Gastrocnemius medialis (tissue), 4 donors: ENCODE measurements around the gene CD244. TPM values are rescaled to one million over a fixed set of nuclear protein-coding genes. Genes with fewer than 3 reads are reported as not detected.
A peak's percentile ranks its signal among the peaks of the same experiment; 100 is the strongest.

ENCODE experiments used
- ATAC-seq, 2 donors: fragments of 150-250 bp; one replicate each; pipeline ENCODE4 v1.9.1; 2016
- DNase-seq, 2 donors: peaks; one replicate each; pipeline ENCODE4 v3.0.0-alpha.2; 2019
- H3K27ac ChIP-seq, 4 donors: fragments of 200-600 bp; sonication (generic); 1 replicate in 1 of 4; 2 replicates in 3 of 4; pipeline ENCODE4 v1.5.1; 2016 to 2018; ENCODE audit warnings: mild to moderate bottlenecking in 2 of 4, moderate library complexity in 1 of 4
- H3K27me3 ChIP-seq, 3 donors: fragments of 200-600 bp; sonication (generic) in 2 of 3; 1 replicate in 1 of 3; 2 replicates in 2 of 3; pipeline versions ENCODE4 v1.5.1 to v1.6.0; 2016 to 2019; ENCODE audit warnings: mild to moderate bottlenecking in 1 of 3, moderate library complexity in 1 of 3
- H3K36me3 ChIP-seq, 2 donors: fragments of 200-600 bp; sonication (generic) in 1 of 2; one replicate each; pipeline ENCODE4 v1.5.1; 2017 to 2018
- H3K4me1 ChIP-seq, 2 donors: fragments of 200-600 bp; sonication (generic) in 1 of 2; one replicate each; pipeline ENCODE4 v1.5.1; 2016 to 2017; ENCODE audit warnings: mild to moderate bottlenecking in 2 of 2
- H3K4me3 ChIP-seq, 4 donors: fragments of 200-600 bp; sonication (generic) in 3 of 4; 1 replicate in 1 of 4; 2 replicates in 3 of 4; pipeline ENCODE4 v1.5.1; 2016 to 2019; ENCODE audit warnings: mild to moderate bottlenecking in 2 of 4
- H3K9me3 ChIP-seq, 3 donors: fragments of 200-600 bp; sonication (generic) in 2 of 3; 1 replicate in 1 of 3; 2 replicates in 2 of 3; pipeline ENCODE4 v1.5.1; 2016 to 2019
- CTCF ChIP-seq, 5 experiments: fragments of 450-650 bp in 3 of 5; fragments of 200-600 bp in 2 of 5; sonication (generic) in 2 of 5; IDR thresholded peaks in 4 of 5; conservative IDR thresholded peaks in 1 of 5; 1 replicate in 4 of 5; 2 replicates in 1 of 5; pipeline ENCODE4 v1.5.1; 2016 to 2019; ENCODE audit warnings: antibody characterized with exemption in 5 of 5, mild to moderate bottlenecking in 3 of 5, moderate library complexity in 3 of 5
- POLR2A ChIP-seq, 2 donors: fragments of 450-650 bp; IDR thresholded peaks; one replicate each; pipeline ENCODE4 v1.6.1; 2017; ENCODE audit warnings: antibody characterized with exemption in 2 of 2, mild to moderate bottlenecking in 2 of 2, moderate library complexity in 2 of 2
- in situ Hi-C, 4 donors: fragments of 200-750 bp; cut with MboI; loops; one replicate each; pipeline versions ENCODE4 v1.15.0 to v1.8.0; 2017; ENCODE audit warnings: low sequenced_read_pairs in 4 of 4
- intact Hi-C: fragments of 100-400 bp; cut with DNase I; formaldehyde crosslinking; loops from one replicate; pipeline ENCODE4 v1.15.1; 2023; ENCODE audit warnings: low total_unique reads
- total RNA-seq, 4 donors: library from RNA; depleted of rRNA; stranded (reverse); fragments of >200 nt; gene quantifications; one replicate each; pipeline versions ENCODE4 v1.1.0 to v1.2.3, GENCODE V29; 2016

The CD244 gene
- total RNA-seq, 4 donors from 2014 or later, result not detected

DNA sequence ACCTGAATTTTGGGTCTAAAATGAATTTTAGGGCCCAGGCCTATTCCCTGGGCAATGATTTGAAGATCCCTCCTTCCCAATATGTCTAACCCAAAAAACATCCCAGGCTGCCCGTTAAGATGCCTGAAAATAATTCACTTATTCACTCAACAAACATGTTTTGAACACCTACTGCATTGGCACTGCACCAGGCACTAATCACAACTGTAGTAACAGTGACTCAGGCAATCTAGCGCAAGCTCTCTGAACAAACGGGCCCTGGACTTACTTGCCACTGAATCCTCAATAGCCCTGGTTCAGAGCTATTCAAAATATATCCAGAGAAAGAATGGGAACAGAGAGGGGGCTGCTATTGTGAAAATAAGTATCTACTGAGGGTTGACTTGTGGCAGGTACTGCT lies 4.2 kb downstream of the CD244 start:
- H3K27me3 ChIP-seq, result no peaks in the 10 kb centered on the region
- TF ChIP-seq CTCF (IDR thresholded peaks at IDR 0.05 in 4 of 5, conservative IDR thresholded peaks at IDR 0.05 in 1 of 5) (no peak), POLR2A (IDR thresholded peaks at IDR 0.05) (no peak)
- no peak overlapping the region for H3K4me3 ChIP-seq
- H3K27ac ChIP-seq, result no peak overlapping the region
- H3K9me3 ChIP-seq, result no peaks in the 10 kb centered on the region
- intact Hi-C loops (no loop called here), in situ Hi-C loops (no loop called here)
- ATAC-seq (no peak), DNase-seq (no peak)
- no peaks in the 10 kb centered on the region for H3K36me3 ChIP-seq
- H3K4me1 ChIP-seq, result no peaks in the 10 kb centered on the region

GRCh38 chr1:160858097-160858496 lies 4.6 kb downstream of the CD244 start:
- in situ Hi-C loops, result no loop called here
- TF ChIP-seq CTCF (IDR thresholded peaks at IDR 0.05 in 4 of 5, conservative IDR thresholded peaks at IDR 0.05 in 1 of 5) (no peak), POLR2A (IDR thresholded peaks at IDR 0.05) (no peak)
- H3K4me1 ChIP-seq, result no peaks in the 10 kb centered on the region
- intact Hi-C loops, result no loop called here
- no peaks in the 10 kb centered on the region for H3K27me3 ChIP-seq
- DNase-seq, result peak in 1 of 2 donors; percentile 14
- no peak for ATAC-seq
- H3K9me3 ChIP-seq, result no peaks in the 10 kb centered on the region
- no peaks in the 10 kb centered on the region for H3K36me3 ChIP-seq
- no peak overlapping the region for H3K27ac ChIP-seq
- no peak overlapping the region for H3K4me3 ChIP-seq

DNA sequence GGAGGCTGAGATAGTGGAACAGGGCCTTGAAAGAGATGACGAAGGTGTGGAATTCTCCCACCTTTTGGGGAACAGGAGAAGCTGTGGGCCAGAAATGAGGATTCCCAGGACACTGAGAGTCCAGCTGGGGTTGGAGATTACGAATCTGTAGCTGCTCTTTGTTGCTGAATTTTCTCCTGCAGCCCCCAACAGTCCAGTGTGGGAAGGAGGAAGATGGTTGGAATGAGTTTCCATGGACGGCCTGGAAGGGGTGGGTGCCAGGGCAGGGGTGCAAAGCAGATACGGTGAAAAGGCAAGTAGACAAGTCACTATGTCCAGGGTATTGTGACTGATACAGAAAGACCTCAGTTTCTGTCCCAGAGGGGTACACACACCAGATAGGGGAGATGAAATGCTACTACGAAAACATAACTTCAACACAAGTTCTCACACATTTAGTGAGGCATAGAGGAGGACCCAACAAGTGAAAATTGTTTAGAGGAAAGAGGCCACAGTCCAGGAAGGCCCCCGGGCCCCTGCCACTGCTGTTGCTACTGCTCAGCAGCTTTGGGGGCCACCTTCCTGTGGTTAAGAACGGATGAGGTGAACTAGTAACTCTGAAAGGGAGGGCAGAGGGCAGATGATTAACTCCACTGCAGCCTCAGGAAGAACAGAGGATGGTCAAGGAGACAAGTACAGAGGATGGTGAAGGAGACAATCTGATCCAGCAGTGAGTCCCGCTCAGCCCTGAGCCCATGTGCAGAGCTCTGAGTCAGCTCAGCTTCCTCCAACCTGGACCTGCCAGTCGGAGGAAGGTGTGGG lies 7.3 kb downstream of the CD244 start:
- DNase-seq (no peak), ATAC-seq (no peak)
- Histone ChIP-seq H3K4me1 (no peaks in the 10 kb centered on the region), H3K9me3 (no peaks in the 10 kb centered on the region), H3K27me3 (no peaks in the 10 kb centered on the region), H3K4me3 (no peak overlapping the region), H3K36me3 (no peaks in the 10 kb centered on the region), H3K27ac (no peak overlapping the region)
- in situ Hi-C loops (no loop called here), intact Hi-C loops (no loop called here)
- TF ChIP-seq POLR2A (IDR thresholded peaks at IDR 0.05), result no peak
- TF ChIP-seq CTCF (IDR thresholded peaks at IDR 0.05 in 4 of 5, conservative IDR thresholded peaks at IDR 0.05 in 1 of 5), result no peak

GRCh38 chr1:160853754-160854153 lies 8.9 kb downstream of the CD244 start:
- ATAC-seq (no peak), DNase-seq (no peak)
- no peaks in the 10 kb centered on the region for H3K36me3 ChIP-seq
- in situ Hi-C loops (no loop called here), intact Hi-C loops (no loop called here)
- H3K4me3 ChIP-seq, result no peak overlapping the region
- no peaks in the 10 kb centered on the region for H3K4me1 ChIP-seq
- no peaks in the 10 kb centered on the region for H3K27me3 ChIP-seq
- TF ChIP-seq POLR2A (IDR thresholded peaks at IDR 0.05) (no peak), CTCF (IDR thresholded peaks at IDR 0.05 in 4 of 5, conservative IDR thresholded peaks at IDR 0.05 in 1 of 5) (no peak)
- no peak overlapping the region for H3K27ac ChIP-seq
- H3K9me3 ChIP-seq, result no peaks in the 10 kb centered on the region

- in situ Hi-C loops, result no loop called here
- no peak for TF ChIP-seq POLR2A (IDR thresholded peaks at IDR 0.05)
- no peak for TF ChIP-seq CTCF (IDR thresholded peaks at IDR 0.05 in 4 of 5, conservative IDR thresholded peaks at IDR 0.05 in 1 of 5)
- no peak for DNase-seq
Observed at GRCh38 chr1:160853014-160853413, 9.7 kb downstream of the CD244 start.

More at GRCh38 chr1:160853014-160853413, 9.7 kb downstream of the CD244 start:
- ATAC-seq, result no peak
- no peaks in the 10 kb centered on the region for H3K9me3 ChIP-seq
- H3K36me3 ChIP-seq, result no peaks in the 10 kb centered on the region
- H3K4me1 ChIP-seq, result no peaks in the 10 kb centered on the region
- H3K4me3 ChIP-seq, result no peak overlapping the region
- H3K27me3 ChIP-seq, result no peaks in the 10 kb centered on the region
- intact Hi-C loops, result no loop called here
- no peak overlapping the region for H3K27ac ChIP-seq
